Omental fat pad (tissue), 4 donors: Measurements from ENCODE around the gene KRT73. TPM values are rescaled to one million over a fixed set of nuclear protein-coding genes. Genes with fewer than 3 reads are reported as not detected.
"Not testable (repeated sequence)": the region's sequence is repeated elsewhere in the genome, so short reads cannot be mapped to it uniquely, and the experiment has no call there.

Source experiments
- ATAC-seq: fragments of 150-250 bp; one replicate; pipeline ENCODE4 v1.9.1; 2016; ENCODE audit warnings: mild to moderate bottlenecking, moderate library complexity; ENCODE audit not compliant: low FRiP score
- DNase-seq: peaks from one replicate; pipeline ENCODE4 v3.0.0-alpha.2; 2019; ENCODE audit warnings: low spot score
- total RNA-seq, 4 donors: library from RNA; depleted of rRNA; stranded (reverse); fragments of >200 nt; gene quantifications; one replicate each; pipeline ENCODE4 v1.1.0, GENCODE V29; 2016
- TF ChIP-seq, protein P1 (sequence below), 3 donors: fragments of 450-650 bp; IDR thresholded peaks; one replicate each; pipeline ENCODE4 v1.5.1; 2016 to 2017; ENCODE audit warnings: antibody characterized with exemption in 3 of 3, mild to moderate bottlenecking in 3 of 3, moderate library complexity in 2 of 3

Gene KRT73
- total RNA-seq, 4 donors from 2014 or later, result not detected

DNA sequence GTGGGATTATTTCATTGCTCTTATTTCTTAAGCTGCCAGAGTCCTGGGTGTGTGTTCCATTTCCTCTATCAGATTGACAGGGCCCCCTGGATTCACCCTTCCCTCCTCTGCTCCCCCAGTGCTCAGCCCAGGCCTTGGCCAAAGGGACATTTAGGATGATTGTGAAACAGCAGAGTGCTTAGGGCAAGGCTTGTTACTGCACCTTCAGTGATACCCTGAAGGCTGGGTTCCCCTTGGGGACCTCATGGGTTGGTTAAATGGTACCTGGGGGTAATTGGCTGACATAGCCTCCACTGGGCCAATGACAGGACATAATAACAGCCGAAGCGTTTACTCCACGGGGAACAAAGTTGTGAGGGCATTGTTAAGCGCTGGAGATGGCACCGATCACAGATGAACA lies 15.8 kb downstream of the KRT73 start:
- no peak for ATAC-seq
- TF ChIP-seq, protein P1, sequence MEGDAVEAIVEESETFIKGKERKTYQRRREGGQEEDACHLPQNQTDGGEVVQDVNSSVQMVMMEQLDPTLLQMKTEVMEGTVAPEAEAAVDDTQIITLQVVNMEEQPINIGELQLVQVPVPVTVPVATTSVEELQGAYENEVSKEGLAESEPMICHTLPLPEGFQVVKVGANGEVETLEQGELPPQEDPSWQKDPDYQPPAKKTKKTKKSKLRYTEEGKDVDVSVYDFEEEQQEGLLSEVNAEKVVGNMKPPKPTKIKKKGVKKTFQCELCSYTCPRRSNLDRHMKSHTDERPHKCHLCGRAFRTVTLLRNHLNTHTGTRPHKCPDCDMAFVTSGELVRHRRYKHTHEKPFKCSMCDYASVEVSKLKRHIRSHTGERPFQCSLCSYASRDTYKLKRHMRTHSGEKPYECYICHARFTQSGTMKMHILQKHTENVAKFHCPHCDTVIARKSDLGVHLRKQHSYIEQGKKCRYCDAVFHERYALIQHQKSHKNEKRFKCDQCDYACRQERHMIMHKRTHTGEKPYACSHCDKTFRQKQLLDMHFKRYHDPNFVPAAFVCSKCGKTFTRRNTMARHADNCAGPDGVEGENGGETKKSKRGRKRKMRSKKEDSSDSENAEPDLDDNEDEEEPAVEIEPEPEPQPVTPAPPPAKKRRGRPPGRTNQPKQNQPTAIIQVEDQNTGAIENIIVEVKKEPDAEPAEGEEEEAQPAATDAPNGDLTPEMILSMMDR (IDR thresholded peaks at IDR 0.05), result no peak
- no peak for DNase-seq

DNA sequence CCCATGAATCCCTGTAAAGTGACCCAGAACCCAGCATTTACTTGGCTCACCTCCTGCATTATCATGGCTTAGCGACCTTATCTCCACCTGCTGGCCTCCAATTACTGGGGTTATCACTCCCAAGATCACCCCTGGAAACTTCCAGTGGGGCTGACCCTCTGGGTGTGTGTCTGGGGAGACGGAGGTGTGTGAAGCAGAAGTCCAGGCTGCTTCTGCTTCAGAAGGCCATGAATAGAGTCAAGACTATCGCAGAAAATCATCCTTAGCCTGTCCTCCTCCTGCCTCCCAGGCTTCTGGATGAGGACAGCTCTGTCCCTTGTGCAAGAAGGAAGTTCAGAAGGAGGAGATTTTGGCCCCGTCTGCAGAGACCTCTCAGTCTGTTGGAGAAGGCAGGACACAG lies 16.7 kb downstream of the KRT73 start:
- ATAC-seq, result no peak
- no peak for DNase-seq
- TF ChIP-seq, protein P1 (IDR thresholded peaks at IDR 0.05), result no peak

DNA sequence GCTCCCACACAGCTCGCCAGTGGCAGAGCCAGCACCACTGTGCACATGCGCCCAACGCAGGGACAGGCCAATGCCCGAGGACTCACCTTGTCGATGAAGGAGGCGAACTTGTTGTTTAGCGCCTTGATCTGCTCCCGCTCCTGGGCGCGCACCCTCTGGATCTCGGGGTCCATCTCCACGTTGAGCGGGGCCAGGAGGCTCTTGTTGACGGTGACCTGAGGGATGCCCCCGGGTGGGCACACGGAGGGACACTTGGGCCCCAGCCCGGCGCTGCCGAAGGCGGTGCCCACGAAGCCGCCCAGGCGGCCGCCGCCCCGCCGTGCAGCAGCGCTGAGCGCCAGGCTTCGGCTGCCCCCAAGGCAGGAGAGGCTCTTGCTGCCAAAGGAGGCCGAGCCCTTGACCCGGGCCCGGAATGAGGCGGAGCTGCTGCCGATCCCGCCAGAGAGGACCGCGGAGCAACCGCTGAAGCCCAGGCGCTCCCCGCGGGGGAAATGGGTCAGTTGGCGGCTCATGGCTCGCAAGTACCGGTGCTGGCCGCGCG lies 17.3 kb downstream of the KRT73 start, which contains the start of gene KRT72:
KRT72 (minus strand) TSS at position 523 of the 541 bp plus-strand sequence; CDS start at position 512, 11 bp downstream.
- no peak for DNase-seq
- TF ChIP-seq, protein P1 (IDR thresholded peaks at IDR 0.05), result no peak
- no peak for ATAC-seq

DNA sequence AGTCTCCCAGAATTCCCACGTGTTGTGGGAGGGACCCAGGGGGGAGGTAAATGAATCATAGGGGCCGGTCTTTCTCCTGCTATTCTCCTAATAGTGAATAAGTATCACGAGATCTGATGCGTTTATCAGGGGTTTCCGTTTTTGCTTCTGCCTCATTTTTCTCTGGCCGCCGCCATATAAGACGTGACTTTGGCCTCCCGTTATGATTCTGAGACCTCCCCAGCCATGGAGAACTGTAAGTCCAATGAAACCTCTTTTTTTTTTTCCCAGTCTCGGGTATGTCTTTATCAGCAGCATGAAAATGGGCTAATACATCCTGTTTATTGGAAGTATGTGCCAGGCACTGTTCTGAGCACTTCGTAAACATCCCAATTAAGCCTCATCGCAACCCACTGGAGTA lies 17.9 kb downstream of the KRT73 start:
- no peak for ATAC-seq
- DNase-seq, result no peak
- TF ChIP-seq, protein P1 (IDR thresholded peaks at IDR 0.05), result no peak

DNA sequence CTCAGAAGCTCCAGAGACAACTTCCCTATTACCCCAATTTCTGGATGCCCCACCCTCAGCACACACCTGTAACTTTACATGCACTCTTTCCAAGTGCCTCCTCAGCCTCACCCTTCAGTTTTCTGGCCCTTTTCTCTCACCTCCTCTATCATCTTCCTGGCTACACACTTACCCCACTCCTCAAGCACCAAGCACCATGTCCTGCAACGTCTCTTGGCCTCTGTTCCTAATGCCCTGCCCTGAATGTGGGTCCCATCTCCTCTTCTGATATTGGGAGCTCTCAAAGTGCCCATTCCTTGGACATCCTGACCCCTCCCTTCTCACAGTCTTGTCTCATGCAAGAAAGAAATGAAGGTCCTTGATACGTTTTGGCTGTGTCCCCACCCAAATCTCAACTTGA lies 18.3 kb downstream of the KRT73 start:
- no peak for ATAC-seq
- TF ChIP-seq, protein P1 (IDR thresholded peaks at IDR 0.05), result no peak
- no peak for DNase-seq

DNA sequence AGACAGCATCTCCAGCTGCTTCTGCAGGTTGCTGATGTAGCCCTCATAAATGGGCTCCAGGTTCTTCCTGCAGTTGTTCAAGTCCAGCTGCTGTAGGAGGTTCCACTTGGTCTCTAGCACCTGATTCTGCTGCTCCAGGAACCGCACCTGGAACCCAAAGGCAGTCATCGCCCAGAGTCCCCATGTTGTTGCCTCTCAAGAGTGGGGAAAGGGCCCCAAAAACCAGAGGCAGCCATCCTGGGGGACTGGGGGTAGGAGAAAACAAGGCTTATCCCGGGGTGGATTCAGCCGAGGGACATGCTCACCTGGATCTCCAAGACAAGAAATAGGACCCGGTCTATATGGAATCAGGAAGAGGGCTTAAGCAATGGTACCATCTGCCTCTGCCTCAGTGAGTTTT lies 19.4 kb downstream of the KRT73 start:
- ATAC-seq, result no peak

DNA sequence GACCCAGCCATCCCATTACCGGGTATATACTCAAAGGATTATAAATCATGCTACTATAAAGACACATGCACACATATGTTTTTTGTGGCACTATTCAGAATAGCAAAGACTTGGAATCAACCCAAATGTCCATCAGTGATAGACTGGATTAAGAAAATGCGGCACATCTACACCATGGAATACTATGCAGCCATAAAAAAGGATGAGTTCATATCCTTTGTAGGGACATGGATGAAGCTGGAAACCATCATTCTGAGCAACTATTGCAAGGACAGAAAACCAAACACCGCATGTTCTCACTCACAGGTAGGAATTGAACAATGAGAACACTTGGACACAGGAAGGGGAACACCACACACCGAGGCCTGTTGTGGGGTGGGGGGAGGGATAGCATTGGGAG lies 24.1 kb downstream of the KRT73 start:
- DNase-seq, ATAC-seq: not testable (repeated sequence)

More for the DNA sequence above, 19.4 kb downstream of the KRT73 start:
- DNase-seq, result no peak
- TF ChIP-seq, protein P1 (IDR thresholded peaks at IDR 0.05), result no peak
